Muscle layer of duodenum (tissue), 2 donors: ENCODE measurements around the gene SCAF1.
A peak's percentile ranks its signal among the peaks of the same experiment; 100 is the strongest.

ENCODE experiments used
- H3K27ac ChIP-seq: one replicate; pipeline ENCODE4 v1.7.0; 2013; ENCODE audit warnings: mild to moderate bottlenecking, low read length
- H3K27me3 ChIP-seq: one replicate; pipeline ENCODE4 v1.7.0; 2013; ENCODE audit warnings: low read depth, mild to moderate bottlenecking, control low read depth, low read length
- H3K36me3 ChIP-seq, 2 donors: one replicate each; pipeline ENCODE4 v1.7.0; 2013; ENCODE audit warnings: low read length in 2 of 2, control low read depth in 1 of 2, mild to moderate bottlenecking in 1 of 2; ENCODE audit not compliant: insufficient read depth in 2 of 2, control insufficient read depth in 1 of 2
- H3K4me1 ChIP-seq, 2 donors: one replicate each; pipeline ENCODE4 v1.7.0; 2013; ENCODE audit warnings: low read length in 2 of 2, mild to moderate bottlenecking in 2 of 2, control low read depth in 1 of 2, moderate library complexity in 1 of 2; ENCODE audit not compliant: insufficient read depth in 2 of 2, control insufficient read depth in 1 of 2
- H3K4me3 ChIP-seq, 2 donors: one replicate each; pipeline ENCODE4 v1.7.0; 2013; ENCODE audit warnings: low read length in 2 of 2, low read depth in 1 of 2, mild to moderate bottlenecking in 1 of 2
- H3K9me3 ChIP-seq, 2 donors: one replicate each; pipeline ENCODE4 v1.7.0; 2013; ENCODE audit warnings: low read length in 2 of 2, control low read depth in 1 of 2, mild to moderate bottlenecking in 1 of 2; ENCODE audit not compliant: control insufficient read depth in 1 of 2
- donor health status: healthy.

Gene SCAF1

DNA sequence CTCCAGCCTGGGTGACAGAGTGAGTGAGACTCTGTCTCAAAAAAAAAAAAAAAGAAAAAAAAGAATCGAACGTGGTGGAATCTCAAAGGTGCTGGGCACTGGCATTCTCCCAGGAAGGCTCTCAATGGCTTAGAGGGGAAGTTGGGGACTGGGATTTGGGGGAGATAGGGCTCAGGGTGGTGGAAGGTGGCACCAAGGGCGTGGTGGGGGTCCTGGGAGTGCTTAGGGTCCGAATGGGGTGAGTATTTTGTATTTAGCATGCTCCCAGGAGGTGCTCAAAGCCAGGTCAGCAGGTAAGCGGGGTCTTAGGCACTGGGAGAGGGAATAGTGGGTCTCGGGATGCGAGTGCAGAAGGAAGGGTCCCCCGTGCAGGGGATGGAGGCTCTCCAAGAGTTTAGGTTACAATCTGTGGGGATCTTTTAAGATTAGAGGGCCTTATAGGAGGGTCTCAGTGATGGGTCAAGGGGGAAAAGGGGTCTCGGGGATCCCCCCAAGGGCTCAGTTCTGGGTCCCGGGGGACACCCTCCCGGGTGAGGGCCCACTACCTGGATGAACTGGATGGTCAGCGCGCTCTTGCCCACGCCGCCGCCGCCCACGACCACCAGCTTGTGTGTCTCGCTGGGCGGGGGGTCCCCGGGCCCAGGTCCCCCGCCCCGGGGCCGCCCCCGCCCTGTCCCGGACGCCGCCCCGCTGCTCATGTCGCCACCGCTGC is 2.5 kb upstream of the SCAF1 start:
- peaks cover 0 to 18% of the 10 kb centered on the region in 2 donors for H3K36me3 ChIP-seq
- H3K27ac ChIP-seq: peak overlapping the region; percentile 74
- no peaks in the 10 kb centered on the region for H3K9me3 ChIP-seq
- peaks cover 21 to 50% of the 10 kb centered on the region in 2 donors for H3K4me1 ChIP-seq
- H3K27me3 ChIP-seq: no peaks in the 10 kb centered on the region
- H3K4me3 ChIP-seq: peak overlapping the region; percentile 69 to 78

DNA sequence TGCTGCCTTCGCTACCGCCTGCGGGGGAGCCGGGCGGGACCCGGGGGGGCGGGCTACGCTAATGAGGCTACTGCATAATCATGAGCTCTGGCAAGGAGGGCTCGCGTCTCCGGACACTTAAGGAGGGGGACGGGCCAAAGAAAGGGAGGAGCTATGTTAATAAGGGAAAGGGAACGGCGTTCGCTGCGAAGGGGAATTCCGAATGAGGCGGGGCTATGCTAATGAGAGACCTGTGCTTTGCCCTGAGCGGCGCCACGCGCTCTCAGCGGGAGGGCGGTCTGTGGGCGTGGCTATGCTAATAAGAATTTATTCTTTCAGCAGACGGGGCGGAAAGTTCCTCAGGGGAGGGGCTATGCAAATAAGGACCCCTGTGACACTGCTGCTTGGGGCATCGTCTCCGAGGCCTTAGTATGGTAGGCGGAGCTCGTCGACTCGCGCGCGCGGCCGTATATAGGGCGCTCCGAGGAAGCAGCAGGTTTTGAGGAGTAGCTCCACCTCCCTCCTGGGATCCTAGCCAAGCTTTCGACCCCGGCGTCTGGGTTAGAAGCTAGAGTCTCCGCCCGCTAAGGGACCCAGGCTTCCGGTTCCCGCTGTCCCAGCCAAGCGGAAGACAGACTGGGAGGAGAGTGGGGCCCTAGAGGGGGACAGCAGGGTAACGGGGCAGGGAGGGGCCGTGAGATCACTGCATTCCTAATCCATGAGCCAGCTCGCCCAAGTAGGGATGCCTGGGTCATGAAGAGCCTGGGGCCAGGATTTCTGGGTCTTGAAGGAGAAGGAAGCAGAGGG is 1.7 kb upstream of the SCAF1 start, which contains the start of gene RRAS:
Gene RRAS (minus strand): TSS at position 31 of the 786 bp plus-strand sequence. CDS start 45 bp downstream, outside the sequence.
- H3K36me3 ChIP-seq: peaks cover under 1 to 14% of the 10 kb centered on the region in 2 donors
- peaks cover 21 to 57% of the 10 kb centered on the region in 2 donors for H3K4me1 ChIP-seq
- H3K4me3 ChIP-seq: peak within 1 kb of the TSS; percentile 69 to 78

DNA sequence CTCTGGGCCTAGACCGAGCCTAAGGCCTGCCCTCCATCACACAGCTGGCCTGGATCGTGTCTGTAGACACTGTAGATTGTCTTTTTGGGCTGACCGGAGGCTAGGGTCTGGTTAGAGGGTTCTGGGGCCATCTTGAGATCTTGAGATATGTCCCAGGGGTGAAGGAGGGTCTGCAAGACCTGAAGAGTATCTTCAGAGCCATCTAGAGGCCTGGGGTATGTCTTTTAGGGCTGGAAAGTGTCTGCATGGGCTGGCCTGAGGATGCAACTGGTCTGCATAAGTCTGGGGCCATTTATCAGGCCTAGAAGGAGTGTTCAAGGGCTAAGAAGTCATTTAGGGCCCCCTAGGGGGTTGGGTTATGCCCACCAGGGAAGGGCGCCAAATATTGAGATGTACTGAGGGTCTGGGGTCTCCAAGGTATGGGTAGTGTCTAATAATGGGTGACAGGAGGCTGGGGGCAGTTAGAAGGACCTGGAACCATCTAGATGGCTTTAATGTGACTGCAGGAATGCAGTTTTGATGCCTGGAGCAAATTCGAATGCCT is 555 bp downstream of the SCAF1 start:
- H3K4me1 ChIP-seq: peaks cover 21 to 49% of the 10 kb centered on the region in 2 donors
- H3K9me3 ChIP-seq: no peaks in the 10 kb centered on the region
- no peaks in the 10 kb centered on the region for H3K27me3 ChIP-seq
- peaks cover 19 to 32% of the 10 kb centered on the region in 2 donors for H3K36me3 ChIP-seq
- peak overlapping the region; percentile 97 for H3K27ac ChIP-seq
- peak overlapping the region; percentile 95 to 98 for H3K4me3 ChIP-seq

More for the DNA sequence above, 1.7 kb upstream of the SCAF1 start, which contains the start of gene RRAS:
- Histone ChIP-seq H3K27me3 (no peaks in the 10 kb centered on the region), H3K9me3 (no peaks in the 10 kb centered on the region), H3K27ac (peak within 1 kb of the TSS; percentile 100)

DNA sequence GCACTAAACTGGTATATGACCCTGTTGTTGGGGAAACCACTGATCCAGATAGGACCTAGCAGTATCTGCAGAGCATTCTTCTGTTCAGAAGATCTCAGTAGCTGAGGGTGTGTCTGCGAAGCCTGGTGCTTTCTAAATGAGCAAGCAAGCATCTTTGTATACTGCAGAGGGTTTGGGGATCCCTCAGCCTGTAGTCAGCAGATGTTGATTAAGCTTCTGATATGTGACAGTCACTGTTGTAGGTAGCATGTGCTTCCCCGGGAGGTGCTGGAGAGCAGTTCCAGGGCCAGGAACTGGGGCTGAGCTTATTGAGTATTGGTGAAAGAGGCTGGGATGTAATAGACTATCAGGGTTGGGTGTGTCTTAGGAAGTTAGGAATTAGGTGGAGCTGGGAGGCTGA is 1.5 kb downstream of the SCAF1 start:
- Histone ChIP-seq H3K4me1 (peaks cover 16 to 42% of the 10 kb centered on the region in 2 donors), H3K4me3 (peak overlapping the region; percentile 95 to 98), H3K27me3 (no peaks in the 10 kb centered on the region), H3K27ac (no peak overlapping the region), H3K36me3 (peaks cover 19 to 33% of the 10 kb centered on the region in 2 donors), H3K9me3 (no peaks in the 10 kb centered on the region)

DNA sequence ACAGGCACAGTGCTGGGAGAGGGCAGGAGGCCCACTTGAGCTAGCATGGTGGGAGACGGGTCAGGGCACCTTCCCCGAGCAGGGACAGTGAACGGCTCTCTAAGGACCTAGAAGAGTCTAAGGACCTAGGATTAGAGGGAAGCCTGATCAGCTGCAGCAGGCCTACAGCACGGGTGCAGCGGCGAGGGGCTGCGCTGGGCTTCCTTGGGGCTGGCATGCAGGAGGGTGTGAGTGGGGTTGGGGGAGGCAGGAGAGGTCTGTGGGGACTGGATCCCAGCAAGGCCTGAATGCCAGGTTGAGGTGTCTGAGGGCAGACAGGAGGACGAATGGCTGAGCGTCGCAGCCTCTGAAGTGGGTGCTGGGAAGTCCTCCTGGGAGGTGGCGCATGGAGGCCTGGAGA is 3.6 kb downstream of the SCAF1 start:
- peaks cover 33 to 50% of the 10 kb centered on the region in 2 donors for H3K36me3 ChIP-seq
- no peaks in the 10 kb centered on the region for H3K27me3 ChIP-seq
- H3K9me3 ChIP-seq: no peaks in the 10 kb centered on the region
- H3K4me1 ChIP-seq: peaks cover 10 to 32% of the 10 kb centered on the region in 2 donors
- H3K4me3 ChIP-seq: no peak overlapping the region
- no peak overlapping the region for H3K27ac ChIP-seq

DNA sequence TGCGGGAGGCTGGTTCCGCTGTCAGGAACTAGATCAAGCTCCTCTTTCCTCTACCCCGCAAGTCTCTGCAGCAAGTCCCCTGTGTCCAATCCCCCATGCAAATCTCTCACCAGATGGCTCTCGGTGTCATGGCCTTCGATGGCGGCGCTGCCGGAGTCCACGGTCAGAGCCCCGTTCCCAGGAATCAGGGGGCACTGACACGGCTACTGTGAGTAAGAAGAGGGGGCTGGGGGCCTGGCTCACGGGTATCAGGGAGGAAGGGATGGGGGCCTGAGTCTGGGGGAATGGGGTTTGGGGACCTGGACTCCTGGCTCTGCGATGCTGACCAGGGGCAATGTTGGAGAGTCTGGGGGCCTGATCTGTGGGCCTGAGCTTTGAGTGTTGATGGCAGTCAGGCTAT is 4.0 kb downstream of the SCAF1 start:
- peaks cover 34 to 48% of the 10 kb centered on the region in 2 donors for H3K36me3 ChIP-seq
- no peak overlapping the region for H3K4me3 ChIP-seq
- H3K27me3 ChIP-seq: no peaks in the 10 kb centered on the region
- peaks cover 10 to 32% of the 10 kb centered on the region in 2 donors for H3K4me1 ChIP-seq
- H3K9me3 ChIP-seq: no peaks in the 10 kb centered on the region
- H3K27ac ChIP-seq: no peak overlapping the region

DNA sequence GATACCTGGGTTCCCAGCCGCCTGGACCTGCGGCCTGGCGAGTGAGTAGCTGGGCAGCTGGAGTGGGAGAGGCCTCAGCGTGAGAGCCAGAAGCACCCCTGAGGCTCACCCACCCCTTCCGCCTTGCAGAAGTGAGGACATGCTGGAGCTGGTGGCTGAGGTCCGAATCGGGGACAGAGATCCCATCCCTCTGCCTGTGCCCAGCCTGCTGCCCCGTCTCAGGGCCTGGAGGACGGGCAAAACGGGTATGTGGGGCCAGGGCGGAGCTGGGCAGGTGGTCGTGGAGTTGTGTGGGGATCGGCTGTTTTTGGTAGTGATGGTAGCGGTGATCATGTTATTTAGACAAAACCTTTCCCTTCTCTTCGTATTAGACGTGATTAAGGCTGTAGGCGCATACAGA is 4.6 kb downstream of the SCAF1 start:
- no peak overlapping the region for H3K4me3 ChIP-seq
- H3K27me3 ChIP-seq: no peaks in the 10 kb centered on the region
- H3K4me1 ChIP-seq: peaks cover 10 to 32% of the 10 kb centered on the region in 2 donors
- no peak overlapping the region for H3K27ac ChIP-seq
- no peaks in the 10 kb centered on the region for H3K9me3 ChIP-seq
- peaks cover 34 to 48% of the 10 kb centered on the region in 2 donors for H3K36me3 ChIP-seq

DNA sequence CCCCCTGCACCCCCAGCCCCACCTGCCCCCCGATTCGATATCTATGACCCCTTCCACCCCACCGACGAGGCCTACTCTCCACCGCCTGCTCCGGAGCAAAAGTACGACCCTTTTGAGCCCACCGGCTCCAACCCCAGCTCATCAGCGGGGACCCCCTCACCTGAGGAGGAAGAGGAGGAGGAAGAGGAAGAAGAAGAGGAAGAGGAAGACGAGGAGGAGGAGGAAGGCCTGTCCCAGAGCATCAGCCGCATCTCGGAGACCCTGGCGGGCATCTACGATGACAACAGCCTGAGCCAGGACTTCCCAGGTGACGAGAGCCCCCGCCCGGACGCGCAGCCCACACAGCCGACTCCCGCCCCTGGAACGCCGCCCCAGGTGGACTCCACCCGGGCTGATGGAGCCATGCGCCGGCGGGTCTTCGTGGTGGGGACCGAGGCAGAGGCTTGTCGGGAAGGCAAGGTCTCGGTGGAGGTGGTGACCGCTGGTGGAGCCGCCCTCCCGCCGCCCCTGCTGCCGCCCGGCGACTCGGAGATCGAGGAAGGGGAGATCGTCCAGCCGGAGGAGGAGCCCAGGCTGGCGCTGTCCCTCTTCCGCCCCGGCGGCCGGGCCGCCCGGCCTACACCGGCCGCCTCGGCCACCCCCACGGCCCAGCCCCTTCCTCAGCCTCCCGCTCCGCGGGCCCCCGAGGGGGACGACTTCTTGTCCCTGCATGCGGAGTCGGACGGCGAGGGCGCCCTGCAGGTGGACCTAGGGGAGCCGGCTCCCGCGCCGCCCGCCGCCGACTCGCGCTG is 9.2 kb downstream of the SCAF1 start:
- no peaks in the 10 kb centered on the region for H3K4me1 ChIP-seq
- H3K27me3 ChIP-seq: no peaks in the 10 kb centered on the region
- H3K9me3 ChIP-seq: no peaks in the 10 kb centered on the region
- no peak overlapping the region for H3K4me3 ChIP-seq
- H3K36me3 ChIP-seq: peaks cover 43 to 76% of the 10 kb centered on the region in 2 donors
- H3K27ac ChIP-seq: no peak overlapping the region

DNA sequence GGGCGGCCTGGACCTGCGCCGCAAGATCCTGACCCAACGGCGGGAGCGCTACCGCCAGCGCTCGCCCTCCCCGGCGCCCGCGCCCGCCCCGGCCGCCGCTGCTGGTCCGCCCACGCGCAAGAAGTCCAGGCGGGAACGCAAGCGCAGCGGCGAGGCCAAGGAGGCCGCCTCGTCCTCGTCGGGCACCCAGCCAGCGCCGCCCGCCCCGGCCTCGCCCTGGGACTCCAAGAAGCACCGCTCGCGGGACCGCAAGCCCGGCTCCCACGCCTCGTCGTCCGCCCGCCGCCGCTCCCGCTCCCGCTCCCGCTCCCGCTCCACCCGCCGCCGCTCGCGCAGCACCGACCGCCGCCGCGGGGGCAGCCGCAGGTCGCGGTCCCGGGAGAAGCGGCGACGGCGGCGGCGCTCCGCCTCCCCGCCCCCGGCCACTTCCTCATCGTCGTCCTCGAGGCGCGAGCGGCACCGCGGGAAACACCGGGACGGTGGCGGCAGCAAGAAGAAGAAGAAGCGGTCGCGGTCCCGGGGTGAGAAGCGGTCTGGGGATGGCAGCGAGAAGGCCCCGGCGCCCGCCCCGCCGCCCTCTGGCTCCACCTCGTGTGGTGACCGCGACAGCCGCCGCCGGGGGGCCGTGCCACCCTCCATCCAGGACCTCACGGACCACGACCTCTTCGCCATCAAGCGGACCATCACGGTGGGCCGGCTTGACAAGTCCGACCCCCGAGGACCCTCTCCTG is 10.0 kb downstream of the SCAF1 start:
- no peak overlapping the region for H3K27ac ChIP-seq
- H3K36me3 ChIP-seq: peaks cover 43 to 78% of the 10 kb centered on the region in 2 donors
- H3K9me3 ChIP-seq: no peaks in the 10 kb centered on the region
- no peaks in the 10 kb centered on the region for H3K4me1 ChIP-seq
- H3K4me3 ChIP-seq: no peak overlapping the region
- H3K27me3 ChIP-seq: no peaks in the 10 kb centered on the region
